ENCODE data around the gene GCSAM.

- no peak for TF ChIP-seq MAX (IDR thresholded peaks at IDR 0.05; ENCODE audit: insufficient read depth, insufficient read length)
- no peak for TF ChIP-seq MYC (IDR thresholded peaks at IDR 0.05; ENCODE audit: low read depth, low read length)
- TF ChIP-seq POLR2AphosphoS5 (IDR thresholded peaks at IDR 0.05; ENCODE audit: insufficient read depth, low read depth, low read length) = no peak
- no peak for TF ChIP-seq CTCF (IDR thresholded peaks at IDR 0.05; ENCODE audit: extremely low read depth in 1 of 2, insufficient read depth in 1 of 2, low read depth in 1 of 2, low read length in 2 of 2)
- TF ChIP-seq POLR2A (IDR thresholded peaks at IDR 0.05; ENCODE audit: low read depth, low read length) = no peak
- TF ChIP-seq EZH2 (IDR thresholded peaks at IDR 0.05; ENCODE audit: borderline replicate concordance, low read depth, low read length, severe bottlenecking) = no peak
- TF ChIP-seq JUN (IDR thresholded peaks at IDR 0.05; ENCODE audit: borderline replicate concordance, insufficient read depth, insufficient read length, low read depth) = no peak
- no peak for TF ChIP-seq FOS (IDR thresholded peaks at IDR 0.05; ENCODE audit: borderline replicate concordance, insufficient read depth, low read length)
Observed at GRCh38 chr3:112116748-112117186, 16.3 kb downstream of the GCSAM start.

Measured in endothelial cell of umbilical vein (primary cell).